Pericardium fibroblast (primary cell): Measurements from ENCODE around the gene FAM162A. TPM values are rescaled to one million over a fixed set of nuclear protein-coding genes. Genes with fewer than 3 reads are reported as not detected.

ENCODE experiments used
- total RNA-seq: library from RNA; depleted of rRNA; stranded (reverse); fragments of >200 nt; gene quantifications from 2 replicates; pipeline ENCODE4 v1.2.3, GENCODE V29; 2015

FAM162A gene
- total RNA-seq: 23.0 and 34.0 TPM in 2 replicates

GRCh38 chr3:122383771-122384697, at the start of gene FAM162A:
Gene FAM162A (plus strand): TSS chr3:122384182. CDS start chr3:122384266, 84 bp downstream.

GRCh38 chr3:122382888-122383666, 905 bp upstream of the FAM162A start, which contains the start of gene MIX23:
Gene MIX23 (minus strand): TSS chr3:122383231. CDS start chr3:122383224, 7 bp downstream.

GRCh38 chr3:122415762-122416654, 32.0 kb downstream of the FAM162A start, which contains the start of gene WDR5B:
Gene WDR5B (minus strand): TSS chr3:122416062. CDS start chr3:122415528, 534 bp downstream.

Other genes starting within 250 kb of the FAM162A start
- gene CASR, start 200.5 kb upstream of the FAM162A start, total RNA-seq: not detected in 2 replicates
- 6.2 and 14.4 TPM in 2 replicates for gene CSTA, start 58.9 kb upstream of the FAM162A start, total RNA-seq
- gene MIX23, start 951 bp upstream of the FAM162A start, total RNA-seq: 15.9 and 22.4 TPM in 2 replicates
- gene WDR5B, start 31.9 kb downstream of the FAM162A start, total RNA-seq: 3.4 and 4.7 TPM in 2 replicates
- 16.3 and 18.7 TPM in 2 replicates for gene KPNA1, start 130.8 kb downstream of the FAM162A start, total RNA-seq
- gene PARP9, start 180.1 kb downstream of the FAM162A start, total RNA-seq: 8.9 and 14.6 TPM in 2 replicates
- gene DTX3L, start 180.2 kb downstream of the FAM162A start, total RNA-seq: 10.9 and 14.6 TPM in 2 replicates
- gene PARP15, start 193.5 kb downstream of the FAM162A start, total RNA-seq: not detected in 2 replicates